Fibroblast of lung (primary cell): ENCODE results near the gene NUDCD2.

Experiments used
- EZH2 ChIP-seq: IDR thresholded peaks from 2 replicates; pipeline ENCODE4 v1.5.1; 2012; ENCODE audit warnings: low read length, control low read depth, mild to moderate bottlenecking; ENCODE audit errors: missing control alignments
- TF ChIP-seq, protein P1 (sequence below), 2 donors: IDR thresholded peaks in 1 of 2; conservative IDR thresholded peaks in 1 of 2; 1 replicate in 1 of 2; 2 replicates in 1 of 2; pipeline ENCODE4 v1.5.1; 2011 to 2012; ENCODE audit warnings: low read length in 2 of 2, control low read depth in 1 of 2, inconsistent platforms in 1 of 2, low read depth in 1 of 2, mild to moderate bottlenecking in 1 of 2

DNA sequence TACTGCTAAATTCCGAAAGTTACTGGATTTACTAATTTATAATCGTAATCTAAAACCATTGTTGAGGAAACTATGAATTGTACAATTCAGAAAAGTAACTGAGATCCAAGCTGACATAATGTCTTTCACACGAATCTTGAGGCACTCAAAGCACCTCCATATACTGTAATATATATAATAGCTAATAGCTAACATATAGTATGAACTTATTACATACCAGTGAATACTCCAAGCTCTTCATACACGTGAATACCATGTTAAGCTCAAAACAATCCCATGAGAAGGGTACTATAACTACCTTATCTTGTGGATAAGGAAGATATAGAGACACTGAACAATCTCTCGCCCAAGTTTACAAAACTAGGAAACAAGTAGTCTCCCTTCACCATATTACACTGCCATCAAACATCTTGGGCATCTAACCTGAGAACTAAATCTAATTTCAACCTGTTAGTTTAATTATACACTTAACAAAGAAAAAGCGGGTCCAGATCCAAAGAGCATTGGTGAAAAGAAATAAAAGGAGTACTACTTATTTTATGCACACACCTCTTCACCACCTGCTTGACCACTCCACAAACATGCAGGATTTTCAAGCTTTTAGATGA, 1.0 kb downstream of the NUDCD2 start:
- TF ChIP-seq, protein P1, sequence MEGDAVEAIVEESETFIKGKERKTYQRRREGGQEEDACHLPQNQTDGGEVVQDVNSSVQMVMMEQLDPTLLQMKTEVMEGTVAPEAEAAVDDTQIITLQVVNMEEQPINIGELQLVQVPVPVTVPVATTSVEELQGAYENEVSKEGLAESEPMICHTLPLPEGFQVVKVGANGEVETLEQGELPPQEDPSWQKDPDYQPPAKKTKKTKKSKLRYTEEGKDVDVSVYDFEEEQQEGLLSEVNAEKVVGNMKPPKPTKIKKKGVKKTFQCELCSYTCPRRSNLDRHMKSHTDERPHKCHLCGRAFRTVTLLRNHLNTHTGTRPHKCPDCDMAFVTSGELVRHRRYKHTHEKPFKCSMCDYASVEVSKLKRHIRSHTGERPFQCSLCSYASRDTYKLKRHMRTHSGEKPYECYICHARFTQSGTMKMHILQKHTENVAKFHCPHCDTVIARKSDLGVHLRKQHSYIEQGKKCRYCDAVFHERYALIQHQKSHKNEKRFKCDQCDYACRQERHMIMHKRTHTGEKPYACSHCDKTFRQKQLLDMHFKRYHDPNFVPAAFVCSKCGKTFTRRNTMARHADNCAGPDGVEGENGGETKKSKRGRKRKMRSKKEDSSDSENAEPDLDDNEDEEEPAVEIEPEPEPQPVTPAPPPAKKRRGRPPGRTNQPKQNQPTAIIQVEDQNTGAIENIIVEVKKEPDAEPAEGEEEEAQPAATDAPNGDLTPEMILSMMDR (conservative IDR thresholded peaks at IDR 0.05 in 1 of 2, IDR thresholded peaks at IDR 0.05 in 1 of 2; ENCODE audit: low read depth in 1 of 2, low read length in 2 of 2), result no peak
- no peak for TF ChIP-seq EZH2
